Limb (tissue), 2 donors: Measurements from ENCODE around the gene CLIC3.

Experiments used
- DNase-seq, 2 donors: peaks; one replicate each; pipeline ENCODE4 v3.0.0-alpha.2; 2016; ENCODE audit errors: extremely low spot score in 2 of 2

The CLIC3 gene

DNA sequence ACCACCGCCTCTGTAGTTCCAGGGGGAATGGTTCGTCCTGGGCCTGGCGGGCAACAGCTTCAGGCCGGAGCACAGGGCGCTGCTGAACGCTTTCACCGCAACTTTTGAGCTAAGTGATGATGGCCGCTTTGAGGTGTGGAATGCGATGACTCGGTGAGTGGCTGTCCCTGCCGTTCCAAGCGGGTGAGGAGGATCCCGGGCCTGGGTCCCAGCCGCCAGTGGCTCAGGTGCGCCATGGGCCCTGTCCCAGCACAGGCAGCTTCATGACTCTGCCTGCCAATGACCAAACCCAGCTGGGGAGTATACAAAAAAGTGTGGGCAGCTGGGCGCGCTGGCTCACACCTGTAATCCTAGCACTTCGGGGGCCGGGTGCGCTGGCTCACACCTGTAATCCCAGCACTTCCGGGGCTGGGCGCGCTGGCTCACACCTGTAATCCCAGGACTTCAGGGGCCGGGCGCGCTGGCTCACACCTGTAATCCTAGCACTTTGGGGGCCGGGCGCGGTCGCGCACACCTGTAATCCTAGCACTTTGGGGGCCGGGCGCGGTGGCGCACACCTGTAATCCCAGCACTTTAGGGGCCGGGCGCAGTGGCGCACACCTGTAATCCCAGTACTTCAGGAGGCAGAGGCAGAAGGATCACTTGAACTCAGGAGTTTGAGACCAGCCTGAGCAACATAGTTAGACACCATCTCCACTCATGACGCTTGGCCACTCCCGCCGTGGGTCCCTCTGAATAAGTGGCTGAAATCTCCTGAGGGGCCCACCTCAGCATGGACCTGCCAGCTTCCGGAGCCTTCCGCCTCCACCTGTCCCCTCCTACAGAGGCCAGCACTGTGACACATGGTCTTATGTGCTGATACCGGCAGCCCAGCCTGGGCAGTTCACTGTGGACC lies 43.2 kb downstream of the CLIC3 start:
- DNase-seq, result no peak

DNA sequence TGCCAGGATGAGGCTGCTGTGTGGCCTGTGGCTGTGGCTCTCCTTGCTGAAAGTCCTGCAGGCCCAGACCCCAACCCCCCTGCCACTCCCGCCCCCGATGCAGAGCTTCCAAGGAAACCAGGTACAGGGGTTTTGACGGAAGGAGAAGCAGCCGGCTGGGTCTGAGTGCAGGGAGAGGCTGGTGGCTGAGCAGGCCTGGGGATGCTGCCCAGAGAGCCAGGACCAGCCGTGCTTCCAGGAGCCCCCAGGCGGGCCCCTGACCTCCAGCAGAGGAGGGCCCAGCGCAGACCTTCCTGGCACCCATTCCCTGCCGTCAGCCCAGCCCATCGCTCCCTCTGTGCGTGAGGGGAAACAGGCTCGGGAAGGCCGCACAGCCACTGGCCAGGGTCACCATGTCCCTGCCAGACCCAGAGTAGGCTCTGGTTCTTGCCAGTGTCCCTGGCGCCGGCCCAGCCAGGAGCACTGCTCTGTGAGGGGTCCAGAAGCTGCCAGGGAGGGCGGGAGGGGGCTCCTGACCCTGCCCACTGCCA lies 44.0 kb downstream of the CLIC3 start:
- no peak for DNase-seq

DNA sequence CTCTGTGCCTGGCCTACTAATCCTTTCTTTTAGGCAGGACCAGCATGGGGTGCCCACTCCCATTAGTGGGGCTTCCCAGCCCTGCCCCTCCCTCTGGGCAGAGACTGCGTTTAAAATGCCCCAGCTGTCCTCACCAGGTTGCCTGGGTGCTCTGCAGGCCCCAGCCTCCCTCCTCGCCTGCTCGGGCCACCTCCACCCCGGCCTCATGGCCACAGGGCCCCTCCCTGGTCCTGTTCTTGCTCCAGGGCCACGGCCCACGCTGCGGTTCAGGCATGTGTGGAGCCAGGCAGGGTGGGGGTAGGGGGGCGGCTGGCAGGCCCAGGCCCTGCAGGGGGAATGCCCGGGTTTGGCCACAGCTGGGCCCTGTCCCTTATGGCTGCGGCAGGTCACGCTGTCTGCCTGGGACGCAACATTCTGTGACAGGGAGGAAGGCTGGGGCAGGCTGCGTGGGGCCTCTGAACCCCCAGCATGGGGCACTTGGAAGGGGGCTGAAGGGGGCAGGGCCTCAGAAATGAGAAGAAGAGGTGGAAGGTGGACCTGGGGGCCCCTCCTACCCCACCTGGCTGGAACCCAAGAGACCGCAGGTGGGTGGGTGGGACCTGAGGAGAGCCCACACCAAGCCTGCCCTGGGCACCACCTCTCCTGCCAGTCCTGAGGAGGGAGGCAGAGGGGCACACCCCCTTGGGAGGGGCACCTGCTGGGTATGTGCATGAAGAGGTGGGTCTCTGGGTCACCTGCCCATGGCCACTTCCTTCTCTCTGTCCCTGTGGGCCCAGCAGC lies 44.6 kb downstream of the CLIC3 start, which contains the start of gene LCN12:
Gene LCN12, plus strand, starts transcription at position 733 of the 780 bp plus-strand sequence. CDS start 55 bp downstream, outside the sequence.
- DNase-seq, result no peak

DNA sequence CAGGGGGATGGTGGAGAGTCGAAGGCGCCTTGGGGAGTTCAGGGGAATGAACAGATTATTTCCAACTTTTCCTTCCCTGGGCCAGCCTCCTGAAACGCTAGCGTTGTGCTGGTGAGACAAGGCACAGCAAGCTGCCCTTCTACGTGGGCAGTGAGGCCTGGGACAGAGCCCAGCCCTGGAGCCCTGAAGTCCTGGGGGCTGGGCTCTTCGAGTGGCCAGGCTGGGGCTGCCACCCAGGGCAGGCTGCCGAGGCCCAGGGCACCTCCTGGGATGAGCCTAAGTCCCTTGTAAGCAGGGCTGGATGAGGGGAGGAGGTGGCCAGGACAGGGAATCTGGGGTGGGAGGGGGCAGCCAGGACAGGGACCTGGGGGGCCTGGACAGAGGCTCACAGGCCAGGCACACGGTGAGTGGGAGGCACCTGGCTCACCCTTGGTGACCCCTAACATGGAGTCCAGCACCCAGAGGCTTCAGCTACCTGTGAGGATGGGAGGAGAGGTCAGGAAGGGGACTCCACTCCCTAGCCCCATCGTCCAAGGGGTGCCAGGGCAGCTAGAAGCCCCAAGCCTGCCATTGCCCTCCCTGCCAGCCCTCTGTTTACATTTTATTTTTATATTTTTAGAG lies 45.6 kb downstream of the CLIC3 start:
- DNase-seq, result no peak

DNA sequence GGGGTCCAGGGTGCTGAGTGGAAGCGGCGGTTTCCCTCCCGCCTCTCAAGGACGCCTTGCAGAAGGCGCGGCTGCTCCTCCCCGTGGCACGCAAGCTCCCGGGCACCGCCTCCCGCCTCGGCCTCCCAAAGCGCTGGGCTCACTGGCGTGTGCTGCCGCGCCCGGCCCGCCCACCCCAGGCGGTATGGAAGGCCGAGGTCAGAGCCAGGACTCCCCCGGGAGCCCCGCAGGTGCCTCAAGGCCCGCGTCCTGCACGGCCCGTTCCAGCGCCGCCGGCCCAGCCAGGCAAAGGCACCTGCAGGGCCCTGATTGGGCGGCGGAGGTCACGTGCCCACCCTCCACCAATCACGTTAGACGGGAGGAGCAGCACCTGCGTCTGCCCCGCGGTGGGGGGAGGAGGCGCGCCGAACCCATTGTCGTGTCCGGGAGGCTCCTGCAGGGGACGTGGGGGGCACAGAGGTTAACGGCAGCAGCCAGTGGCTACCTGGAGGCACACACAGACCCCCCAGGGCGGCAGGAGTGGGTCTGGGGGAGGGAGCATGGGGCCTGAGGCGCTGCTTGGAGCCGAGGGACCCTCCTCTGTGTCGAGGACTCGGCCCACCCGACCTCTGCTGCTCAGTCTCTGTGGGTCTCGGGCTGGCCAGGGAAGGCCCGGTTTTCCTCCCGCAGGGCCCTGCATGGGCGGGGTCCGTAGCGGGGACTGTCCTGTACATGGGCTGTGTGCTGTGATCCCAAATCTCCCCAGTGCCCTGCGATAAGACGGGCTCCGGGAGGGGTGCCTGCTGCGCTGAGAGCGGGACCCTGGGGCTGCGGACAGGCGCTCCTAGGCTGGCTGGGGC lies 46.3 kb downstream of the CLIC3 start:
- DNase-seq, result peak; percentile 72 to 95

DNA sequence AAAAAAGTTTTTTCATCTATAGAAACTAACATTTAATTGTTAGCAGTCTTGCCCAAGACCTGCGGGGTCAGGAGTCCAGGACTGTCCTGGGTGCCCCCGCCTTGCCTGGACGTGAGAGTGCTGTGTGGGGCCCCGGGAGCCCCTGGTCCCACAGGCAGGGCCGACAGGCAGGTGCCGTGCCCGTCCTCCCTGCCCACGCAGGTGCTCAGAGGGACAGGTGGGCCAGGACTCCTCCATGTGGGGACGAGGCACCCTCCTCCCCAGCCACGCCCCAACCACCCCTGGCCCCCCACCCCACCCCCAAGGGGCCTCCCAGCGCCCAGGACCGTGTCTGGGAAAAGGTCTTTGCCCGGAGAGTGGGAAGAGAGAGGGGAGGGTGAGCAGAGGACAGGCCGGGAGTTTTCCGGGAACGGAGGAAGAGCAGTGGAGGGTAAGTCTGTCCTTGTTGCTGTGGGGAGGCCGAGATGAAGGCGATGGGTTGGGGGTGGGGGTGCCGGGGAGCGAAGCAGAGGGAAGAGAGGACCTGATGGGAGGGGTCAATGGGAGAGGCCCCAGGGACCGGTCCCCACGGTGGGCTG lies 47.0 kb downstream of the CLIC3 start:
- no peak for DNase-seq

DNA sequence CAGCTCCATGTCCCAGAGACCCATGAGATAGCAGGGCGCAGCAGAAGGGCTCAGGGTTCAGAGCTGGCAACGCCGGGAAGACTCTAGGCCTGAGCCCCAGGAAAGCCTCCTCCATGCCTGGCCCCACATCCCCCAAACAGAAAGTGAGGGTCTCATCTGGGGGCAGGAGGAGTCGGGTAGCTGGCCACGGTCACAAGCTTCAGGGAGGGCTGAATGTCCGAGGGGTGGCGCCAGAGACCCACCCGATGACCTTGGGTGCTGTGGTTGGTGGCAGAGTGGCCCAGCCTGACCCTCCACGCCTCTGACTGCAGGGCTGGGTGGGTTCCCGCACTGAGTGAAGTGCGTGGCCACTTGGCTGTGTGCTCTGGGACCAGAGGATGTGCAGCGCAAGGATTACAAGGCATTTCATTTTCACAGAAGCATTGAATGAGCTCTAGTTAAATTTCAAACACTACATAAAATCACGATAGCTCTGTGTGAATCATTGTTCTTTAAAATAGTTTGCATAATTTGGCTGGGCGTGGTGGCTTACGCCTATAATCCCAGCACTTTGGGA lies 48.3 kb downstream of the CLIC3 start:
- no peak for DNase-seq

DNA sequence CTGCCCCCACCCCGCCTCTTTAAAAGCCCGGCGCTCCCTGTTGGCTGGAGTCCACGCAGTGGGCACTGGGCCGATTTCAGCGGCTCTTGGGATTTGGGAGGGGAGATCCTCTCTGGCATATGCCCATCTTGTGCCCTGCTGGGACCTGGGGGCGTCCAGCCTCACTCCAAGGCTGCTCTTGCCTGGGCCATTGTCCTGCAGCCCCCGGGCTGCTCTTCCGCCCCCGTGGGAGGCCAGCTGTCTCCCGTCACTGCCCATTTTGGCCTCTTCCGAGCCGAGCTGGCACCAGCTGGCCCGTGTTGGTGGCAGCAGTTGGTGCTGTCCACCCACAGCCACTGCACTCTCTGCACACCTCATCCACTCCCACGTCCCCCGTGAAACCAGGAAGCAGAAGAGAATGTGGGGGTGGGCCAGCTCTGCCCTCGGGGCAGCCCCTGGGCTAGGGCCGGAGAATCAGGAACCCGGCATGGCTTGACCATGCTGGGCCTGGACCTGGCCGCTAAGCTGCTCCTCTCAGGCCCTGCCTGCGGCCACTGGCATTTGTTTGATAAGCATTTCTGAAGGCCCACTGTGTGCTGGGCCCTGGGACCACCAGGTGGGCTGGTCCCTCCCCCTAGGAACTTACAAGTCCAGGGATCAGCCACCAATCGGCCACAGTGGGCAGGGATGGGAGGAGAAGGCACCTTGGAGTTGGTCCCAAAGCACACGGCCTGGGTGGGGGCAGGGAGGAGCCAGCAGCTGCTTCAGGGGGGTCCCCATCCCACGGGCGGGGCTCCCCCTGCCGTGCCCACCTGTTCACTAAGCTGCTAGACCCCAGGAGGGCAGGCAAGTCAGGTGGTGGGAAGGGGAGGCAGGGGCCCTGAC lies 49.1 kb downstream of the CLIC3 start:
- DNase-seq, result no peak

DNA sequence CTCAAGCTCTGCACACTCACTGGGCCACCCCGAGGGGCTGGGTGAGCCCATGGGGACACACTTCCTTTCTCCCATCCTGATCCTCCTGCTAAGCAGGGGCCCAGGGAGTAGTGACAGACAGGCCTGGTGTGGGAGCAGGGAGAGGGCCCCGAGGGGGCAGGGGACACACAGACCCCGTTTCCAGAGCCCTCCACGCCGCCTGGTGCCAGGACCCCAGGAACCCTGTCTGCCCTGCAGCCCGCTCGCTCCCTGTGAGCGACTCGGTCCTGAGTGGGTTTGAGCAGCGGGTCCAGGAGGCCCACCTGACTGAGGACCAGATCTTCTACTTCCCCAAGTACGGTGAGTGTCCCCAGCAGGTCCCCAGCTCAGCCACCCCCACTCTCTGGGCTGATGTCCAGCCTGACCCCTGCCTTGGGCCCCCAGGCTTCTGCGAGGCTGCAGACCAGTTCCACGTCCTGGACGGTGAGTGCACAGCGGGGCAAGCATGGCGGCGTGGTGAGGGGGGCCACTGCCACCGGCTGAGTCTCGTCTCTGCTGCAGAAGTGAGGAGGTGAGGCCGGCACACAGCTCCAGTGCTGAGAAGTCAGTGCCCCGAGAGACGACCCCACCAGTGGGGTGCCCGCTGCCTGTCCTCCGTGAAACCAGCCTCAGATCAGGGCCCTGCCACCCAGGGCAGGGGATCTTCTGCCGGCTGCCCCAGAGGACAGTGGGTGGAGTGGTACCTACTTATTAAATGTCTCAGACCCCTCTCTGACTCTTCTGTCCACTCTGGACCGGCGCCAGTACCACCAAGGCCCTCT lies 49.9 kb downstream of the CLIC3 start:
- DNase-seq, result no peak

DNA sequence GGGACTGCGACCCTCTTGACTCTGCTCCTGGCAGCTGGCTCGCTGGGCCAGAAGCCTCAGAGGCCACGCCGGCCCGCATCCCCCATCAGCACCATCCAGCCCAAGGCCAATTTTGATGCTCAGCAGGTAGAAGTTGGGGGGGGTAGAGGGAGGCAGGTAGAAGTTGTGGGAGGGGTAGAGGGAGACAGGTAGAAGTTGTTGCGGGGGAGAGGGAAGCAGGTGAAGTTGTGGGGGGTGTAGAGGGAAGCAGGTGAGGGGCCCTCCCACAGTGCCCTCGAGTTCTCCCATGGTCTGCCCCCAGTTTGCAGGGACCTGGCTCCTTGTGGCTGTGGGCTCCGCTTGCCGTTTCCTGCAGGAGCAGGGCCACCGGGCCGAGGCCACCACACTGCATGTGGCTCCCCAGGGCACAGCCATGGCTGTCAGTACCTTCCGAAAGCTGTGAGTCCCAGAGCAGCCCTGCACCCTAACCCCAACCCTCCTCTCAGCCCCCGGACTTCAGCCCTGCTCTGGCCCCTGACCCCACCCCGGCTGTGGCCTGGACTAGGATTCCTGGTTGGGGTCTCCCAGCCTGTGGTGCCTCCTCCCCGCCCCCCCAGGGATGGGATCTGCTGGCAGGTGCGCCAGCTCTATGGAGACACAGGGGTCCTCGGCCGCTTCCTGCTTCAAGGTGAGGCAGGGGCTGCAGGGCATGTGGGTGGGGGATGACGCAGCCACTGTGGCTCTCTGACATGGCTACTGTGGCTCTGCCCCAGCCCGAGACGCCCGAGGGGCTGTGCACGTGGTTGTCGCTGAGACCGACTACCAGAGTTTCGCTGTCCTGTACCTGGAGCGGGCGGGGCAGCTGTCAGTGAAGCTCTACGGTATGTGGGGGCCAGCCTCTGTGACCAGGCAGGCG lies 50.8 kb downstream of the CLIC3 start:
- no peak for DNase-seq
